Ishikawa (cell line): ENCODE measurements around the gene TBC1D1.

Source experiments
- CREB1 ChIP-seq: IDR thresholded peaks from 2 replicates; pipeline ENCODE4 v1.6.1; 2012; ENCODE audit warnings: low read depth
- EP300 ChIP-seq: IDR thresholded peaks from 2 replicates; pipeline ENCODE4 v1.6.1; 2012; ENCODE audit warnings: borderline replicate concordance
- NFIC ChIP-seq: IDR thresholded peaks from 2 replicates; pipeline ENCODE4 v1.6.1; 2012
- TCF12 ChIP-seq: IDR thresholded peaks from 2 replicates; pipeline ENCODE4 v1.6.1; 2012; ENCODE audit warnings: low read depth
- TEAD4 ChIP-seq: IDR thresholded peaks from 2 replicates; pipeline ENCODE4 v1.6.1; 2012
- USF1 ChIP-seq: IDR thresholded peaks from 2 replicates; pipeline ENCODE4 v1.6.1; 2012
- TF ChIP-seq, protein P1 (sequence below): IDR thresholded peaks from 2 replicates; pipeline ENCODE4 v1.6.1; 2012
- TF ChIP-seq, protein P2 (sequence below): IDR thresholded peaks from 2 replicates; pipeline ENCODE4 v1.6.1; 2012; ENCODE audit warnings: low read depth, mild to moderate bottlenecking

DNA sequence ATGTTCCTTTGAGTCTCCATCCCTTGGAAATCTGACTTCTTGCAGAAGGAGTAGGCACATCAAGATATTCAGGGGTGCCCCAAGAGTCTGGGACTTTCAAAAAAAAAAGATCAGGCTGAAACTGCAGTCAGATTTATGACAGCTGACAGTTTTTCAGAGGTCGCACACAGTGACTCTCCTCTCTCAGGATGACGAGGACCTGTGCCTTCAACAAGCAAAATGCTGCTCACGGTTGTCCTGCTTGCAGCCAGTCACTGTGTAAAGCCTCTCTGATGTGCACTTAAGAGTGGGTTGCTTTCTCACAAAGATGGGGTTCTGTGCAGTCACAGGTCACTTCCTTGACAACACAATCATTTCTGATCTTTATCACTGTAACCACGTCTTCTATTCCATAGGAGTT lies 247.5 kb downstream of the TBC1D1 start:
- TF ChIP-seq, protein P1, sequence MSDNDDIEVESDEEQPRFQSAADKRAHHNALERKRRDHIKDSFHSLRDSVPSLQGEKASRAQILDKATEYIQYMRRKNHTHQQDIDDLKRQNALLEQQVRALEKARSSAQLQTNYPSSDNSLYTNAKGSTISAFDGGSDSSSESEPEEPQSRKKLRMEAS = no peak
- TF ChIP-seq USF1 (no peak), TEAD4 (no peak), CREB1 (no peak), NFIC (no peak), EP300 (no peak), TCF12 (no peak)
- TF ChIP-seq, protein P2, sequence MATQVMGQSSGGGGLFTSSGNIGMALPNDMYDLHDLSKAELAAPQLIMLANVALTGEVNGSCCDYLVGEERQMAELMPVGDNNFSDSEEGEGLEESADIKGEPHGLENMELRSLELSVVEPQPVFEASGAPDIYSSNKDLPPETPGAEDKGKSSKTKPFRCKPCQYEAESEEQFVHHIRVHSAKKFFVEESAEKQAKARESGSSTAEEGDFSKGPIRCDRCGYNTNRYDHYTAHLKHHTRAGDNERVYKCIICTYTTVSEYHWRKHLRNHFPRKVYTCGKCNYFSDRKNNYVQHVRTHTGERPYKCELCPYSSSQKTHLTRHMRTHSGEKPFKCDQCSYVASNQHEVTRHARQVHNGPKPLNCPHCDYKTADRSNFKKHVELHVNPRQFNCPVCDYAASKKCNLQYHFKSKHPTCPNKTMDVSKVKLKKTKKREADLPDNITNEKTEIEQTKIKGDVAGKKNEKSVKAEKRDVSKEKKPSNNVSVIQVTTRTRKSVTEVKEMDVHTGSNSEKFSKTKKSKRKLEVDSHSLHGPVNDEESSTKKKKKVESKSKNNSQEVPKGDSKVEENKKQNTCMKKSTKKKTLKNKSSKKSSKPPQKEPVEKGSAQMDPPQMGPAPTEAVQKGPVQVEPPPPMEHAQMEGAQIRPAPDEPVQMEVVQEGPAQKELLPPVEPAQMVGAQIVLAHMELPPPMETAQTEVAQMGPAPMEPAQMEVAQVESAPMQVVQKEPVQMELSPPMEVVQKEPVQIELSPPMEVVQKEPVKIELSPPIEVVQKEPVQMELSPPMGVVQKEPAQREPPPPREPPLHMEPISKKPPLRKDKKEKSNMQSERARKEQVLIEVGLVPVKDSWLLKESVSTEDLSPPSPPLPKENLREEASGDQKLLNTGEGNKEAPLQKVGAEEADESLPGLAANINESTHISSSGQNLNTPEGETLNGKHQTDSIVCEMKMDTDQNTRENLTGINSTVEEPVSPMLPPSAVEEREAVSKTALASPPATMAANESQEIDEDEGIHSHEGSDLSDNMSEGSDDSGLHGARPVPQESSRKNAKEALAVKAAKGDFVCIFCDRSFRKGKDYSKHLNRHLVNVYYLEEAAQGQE = no peak
